Fibroblast of lung (primary cell): ENCODE measurements around the gene COBL.

Experiments
- CTCF ChIP-seq, 2 donors: IDR thresholded peaks in 1 of 2; conservative IDR thresholded peaks in 1 of 2; 1 replicate in 1 of 2; 2 replicates in 1 of 2; pipeline ENCODE4 v1.5.1; 2011 to 2012; ENCODE audit warnings: low read length in 2 of 2, control low read depth in 1 of 2, inconsistent platforms in 1 of 2, low read depth in 1 of 2, mild to moderate bottlenecking in 1 of 2
- EZH2 ChIP-seq: IDR thresholded peaks from 2 replicates; pipeline ENCODE4 v1.5.1; 2012; ENCODE audit warnings: low read length, control low read depth, mild to moderate bottlenecking; ENCODE audit errors: missing control alignments

- TF ChIP-seq EZH2 (no peak), CTCF (conservative IDR thresholded peaks at IDR 0.05 in 1 of 2, IDR thresholded peaks at IDR 0.05 in 1 of 2; ENCODE audit: low read depth in 1 of 2, low read length in 2 of 2) (no peak)
These were observed 190.3 kb downstream of the COBL start for GRCh38 chr7:51126324-51126723.
